GM18519 (cell line): ENCODE data around the gene MAP4K4.

Experiments
- ATAC-seq: cut with Tn5 transposase; IDR thresholded peaks from one replicate; pipeline ENCODE4 v1.9.1; 2021; ENCODE audit warnings: mild to moderate bottlenecking, moderate library complexity; ENCODE audit not compliant: unreplicated experiment, low FRiP score

MAP4K4 gene

DNA sequence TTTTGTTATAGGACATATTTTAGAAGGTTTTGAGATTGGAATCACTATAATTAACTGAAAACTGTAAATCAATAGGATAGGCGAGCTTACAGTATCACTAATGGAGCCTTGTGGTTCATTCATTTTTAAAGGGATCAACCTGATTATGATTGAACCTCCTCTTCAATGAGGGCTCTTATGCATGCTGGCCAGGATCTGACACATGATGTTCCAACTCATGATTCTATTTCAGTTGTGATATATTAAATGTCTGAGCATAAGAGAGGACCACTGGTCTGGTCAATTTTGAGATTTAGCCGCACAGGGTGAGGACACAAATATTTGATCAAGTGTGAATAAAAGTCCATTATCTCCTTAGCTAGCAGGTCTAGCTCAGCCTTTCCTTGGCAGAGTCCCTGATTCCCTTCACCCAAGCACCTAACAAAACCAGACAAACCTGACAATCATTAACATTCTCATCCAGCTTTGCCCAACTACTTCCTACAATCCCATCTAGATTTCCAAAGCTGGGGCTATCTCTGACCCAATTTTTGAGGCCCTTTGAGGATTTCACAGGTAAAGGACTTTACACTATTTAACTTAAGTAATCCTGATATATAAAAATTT is 6.9 kb upstream of the MAP4K4 start:
- ATAC-seq = no peak

DNA sequence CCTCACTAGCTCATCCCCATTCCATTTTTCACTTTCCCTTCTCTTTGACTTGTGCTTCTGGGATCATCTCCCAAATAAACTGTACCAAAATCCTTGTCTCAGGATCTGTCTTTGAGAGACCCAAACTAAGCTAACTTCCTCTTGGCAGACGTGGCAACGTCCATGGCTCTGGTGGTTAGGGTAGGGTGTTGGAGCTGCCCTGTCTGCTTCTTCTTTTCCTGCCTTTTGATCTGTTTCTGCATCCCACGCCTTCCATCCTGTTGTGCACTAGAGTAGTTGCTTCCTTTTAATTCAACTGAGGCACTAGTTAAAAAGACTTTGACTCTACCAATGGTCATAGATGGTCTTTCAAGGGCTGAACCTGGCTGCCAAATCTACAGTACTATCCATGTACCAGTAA is 5.5 kb upstream of the MAP4K4 start:
- no peak for ATAC-seq

DNA sequence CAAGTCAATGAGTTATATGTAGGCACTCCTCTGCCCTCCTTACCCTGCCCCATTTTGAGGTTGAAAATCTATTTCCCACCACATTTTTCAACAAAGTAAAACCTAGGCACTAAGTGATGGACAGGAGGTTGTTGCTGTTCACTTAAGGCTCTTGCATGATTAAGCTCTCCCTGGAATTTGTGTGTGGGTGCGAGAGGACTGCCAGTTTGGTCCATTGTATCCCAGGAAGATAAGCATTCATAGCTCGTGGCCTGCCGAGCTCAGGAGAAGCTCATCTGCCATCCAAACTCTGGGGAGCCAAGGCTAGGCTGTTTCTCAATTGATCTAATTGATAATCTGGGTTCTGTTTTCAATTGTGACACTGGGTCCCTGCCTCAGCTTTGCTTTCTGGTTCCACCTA is 4.7 kb upstream of the MAP4K4 start:
- no peak for ATAC-seq

DNA sequence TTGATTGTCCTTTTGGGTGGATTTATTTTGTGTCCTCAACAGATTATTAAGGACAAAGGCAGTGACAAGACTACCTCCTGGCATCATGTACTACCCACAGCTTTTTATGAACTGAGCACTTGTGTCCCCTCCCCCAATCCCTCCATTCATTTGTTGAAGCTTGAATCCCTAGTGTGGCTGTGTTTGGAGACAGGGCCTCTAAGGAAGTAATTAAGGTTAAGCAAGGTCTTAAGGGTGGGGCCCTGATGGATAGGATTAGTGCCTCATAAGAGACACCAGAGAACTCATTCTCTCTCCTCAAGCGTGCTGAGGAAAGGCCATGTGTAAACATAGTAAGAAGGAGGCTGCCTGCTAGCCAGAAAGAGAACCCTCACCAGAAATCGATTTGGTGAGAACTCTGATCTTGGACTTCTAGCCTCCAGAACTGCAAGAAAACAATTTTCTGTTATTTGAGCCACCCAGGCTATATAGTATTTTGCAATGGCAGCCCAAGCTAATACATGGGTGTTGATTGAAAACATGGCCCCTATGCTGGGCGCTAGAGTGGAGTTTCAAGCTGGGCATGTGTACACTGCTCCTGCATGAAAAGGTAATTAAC is 3.4 kb upstream of the MAP4K4 start:
- ATAC-seq = no peak

DNA sequence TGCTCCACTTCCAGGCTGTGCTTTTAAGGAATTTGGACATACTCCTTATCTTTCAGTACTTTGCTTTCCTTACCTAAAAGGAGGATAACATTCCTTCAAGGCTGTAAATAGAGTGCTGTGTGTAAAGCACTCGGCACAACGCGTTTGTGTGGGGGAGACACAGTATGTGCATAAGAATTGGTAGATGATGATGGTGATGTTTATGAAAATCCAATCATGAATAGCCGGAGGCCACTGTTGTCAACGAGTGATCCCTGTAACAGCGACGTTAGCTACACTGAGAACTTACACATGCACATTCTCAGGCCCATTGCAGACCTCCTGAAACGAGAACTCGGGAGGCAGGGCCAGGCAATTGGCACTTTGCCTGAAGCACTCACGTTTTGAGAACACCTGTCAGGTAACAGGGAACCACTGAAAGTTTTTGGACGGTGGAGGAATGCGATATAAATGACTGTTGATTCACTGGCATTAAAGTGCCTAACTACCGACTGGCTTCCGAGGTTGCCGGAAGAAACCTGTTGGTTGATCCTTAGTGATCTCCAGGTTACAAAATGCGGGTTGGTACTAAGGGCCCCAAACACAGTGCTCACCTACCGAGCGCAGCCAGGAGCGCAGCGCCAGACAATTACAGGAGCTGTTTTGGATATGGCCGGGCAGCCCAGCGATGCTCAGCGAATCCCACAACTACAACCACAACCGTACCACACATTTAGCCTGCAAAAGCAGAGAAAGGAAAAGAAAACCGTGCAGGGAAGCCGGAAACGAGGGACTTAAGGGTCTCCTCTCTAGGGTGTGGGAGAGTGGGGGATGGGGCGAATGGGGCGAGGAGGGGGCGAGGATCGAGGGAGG is 1.0 kb upstream of the MAP4K4 start:
- ATAC-seq = no peak

DNA sequence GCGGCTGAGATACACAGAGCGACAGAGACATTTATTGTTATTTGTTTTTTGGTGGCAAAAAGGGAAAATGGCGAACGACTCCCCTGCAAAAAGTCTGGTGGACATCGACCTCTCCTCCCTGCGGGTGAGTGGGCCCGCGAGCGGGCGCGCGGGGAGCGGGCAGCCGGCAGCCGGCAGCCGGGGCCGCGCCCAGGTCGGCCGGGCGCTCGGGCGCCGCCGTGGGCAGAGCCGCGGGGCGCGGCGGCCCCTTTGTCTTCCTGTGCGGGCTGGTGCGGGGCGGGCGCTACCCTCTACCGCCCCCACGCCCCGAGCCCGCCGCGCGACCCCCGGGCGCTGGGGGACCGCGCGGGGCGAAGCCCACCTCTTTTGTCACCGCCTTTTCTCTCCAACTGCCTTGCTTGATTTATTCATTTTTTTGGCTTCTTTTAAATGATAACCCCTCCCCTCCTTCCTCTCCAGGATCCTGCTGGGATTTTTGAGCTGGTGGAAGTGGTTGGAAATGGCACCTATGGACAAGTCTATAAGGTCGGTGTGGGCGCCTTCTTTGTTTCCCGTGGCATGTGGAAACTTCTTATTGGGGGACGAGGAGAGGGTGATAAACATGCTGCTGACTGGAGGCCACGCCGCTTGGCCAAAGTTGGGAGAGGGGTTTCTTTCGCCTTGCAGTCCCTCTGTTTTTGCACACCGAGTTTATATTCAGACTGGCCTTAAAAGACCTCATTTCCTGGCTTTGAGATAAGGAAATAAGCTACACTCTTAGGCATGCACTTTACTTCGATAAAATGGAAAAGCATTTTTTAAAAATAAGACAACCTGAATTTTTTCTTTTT is 722 bp downstream of the MAP4K4 start:
- no peak for ATAC-seq

DNA sequence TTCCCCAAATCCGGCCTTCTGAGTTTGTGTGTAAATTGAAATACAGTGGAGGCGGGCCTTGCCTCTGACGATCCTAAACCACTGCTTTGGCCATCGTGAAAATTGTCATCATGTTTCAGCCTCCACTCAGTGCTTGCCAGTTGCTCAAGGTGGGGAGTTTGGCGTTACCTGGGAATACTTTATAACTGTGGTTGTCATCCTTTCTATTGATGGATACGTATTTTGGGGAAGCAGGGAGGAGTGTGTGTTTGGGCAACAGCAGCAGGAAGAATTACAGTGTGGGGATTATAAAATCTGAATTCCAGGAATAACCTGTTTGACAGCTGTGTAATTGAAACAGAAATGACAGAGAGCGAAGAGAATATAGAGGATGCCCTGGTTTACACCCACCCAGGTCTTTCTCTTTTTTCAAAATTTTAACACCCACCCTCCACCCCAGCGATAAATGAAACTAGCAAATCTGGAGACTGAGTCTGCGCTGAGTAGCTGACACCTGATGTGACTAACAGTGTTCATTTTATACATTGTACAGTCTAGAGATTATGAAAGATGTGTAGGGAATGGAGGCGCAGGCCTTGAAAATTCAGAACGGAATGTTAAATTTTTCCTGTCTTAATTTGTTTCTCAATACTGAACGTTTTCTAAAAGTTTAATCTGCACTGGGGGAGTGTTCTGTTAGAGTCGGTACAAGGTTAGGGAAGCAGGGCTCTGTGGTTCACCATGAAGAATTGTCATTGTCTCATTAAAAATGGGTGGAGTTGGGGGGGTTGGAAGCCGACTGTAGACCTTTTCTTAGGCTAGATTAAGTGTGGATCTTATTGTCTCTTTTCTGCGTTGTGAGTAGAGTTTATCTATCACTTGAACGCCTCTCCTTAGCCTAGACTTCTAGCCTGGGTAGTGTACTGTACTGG is 1.6 kb downstream of the MAP4K4 start:
- no peak for ATAC-seq

DNA sequence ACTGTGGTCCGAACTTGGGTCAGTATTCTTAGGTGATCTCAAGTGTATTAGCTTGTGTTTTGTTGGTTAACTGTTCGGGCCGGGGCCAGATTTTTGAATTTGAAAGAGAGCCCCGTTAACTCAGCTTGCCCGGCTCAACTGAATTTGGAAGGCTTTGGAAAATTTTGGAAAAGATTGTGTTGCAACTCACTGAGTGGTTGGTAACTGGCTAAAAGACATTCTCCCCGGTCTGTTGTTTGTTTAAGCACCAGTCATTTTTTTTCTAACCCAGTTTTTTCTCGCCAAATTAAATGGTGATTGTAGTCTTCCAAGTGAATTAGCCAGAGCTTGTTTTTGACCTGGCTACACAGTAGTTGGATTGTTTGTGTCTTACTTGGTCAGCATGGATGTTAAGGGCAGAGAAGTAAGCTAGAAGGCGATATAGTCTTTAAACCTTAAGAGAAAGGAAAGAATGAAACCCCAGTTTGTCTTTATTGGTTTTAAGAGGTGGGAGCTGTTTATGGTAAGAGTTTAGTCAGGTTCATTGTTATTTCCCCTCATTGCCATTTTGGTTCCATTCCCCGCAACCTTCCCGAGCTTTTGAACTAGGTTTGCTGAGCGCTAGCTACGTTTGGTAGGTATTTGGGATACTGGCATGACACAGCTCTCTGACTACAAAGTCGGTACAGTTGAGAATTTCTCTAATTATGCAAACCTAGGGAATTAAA is 2.4 kb downstream of the MAP4K4 start:
- no peak for ATAC-seq

DNA sequence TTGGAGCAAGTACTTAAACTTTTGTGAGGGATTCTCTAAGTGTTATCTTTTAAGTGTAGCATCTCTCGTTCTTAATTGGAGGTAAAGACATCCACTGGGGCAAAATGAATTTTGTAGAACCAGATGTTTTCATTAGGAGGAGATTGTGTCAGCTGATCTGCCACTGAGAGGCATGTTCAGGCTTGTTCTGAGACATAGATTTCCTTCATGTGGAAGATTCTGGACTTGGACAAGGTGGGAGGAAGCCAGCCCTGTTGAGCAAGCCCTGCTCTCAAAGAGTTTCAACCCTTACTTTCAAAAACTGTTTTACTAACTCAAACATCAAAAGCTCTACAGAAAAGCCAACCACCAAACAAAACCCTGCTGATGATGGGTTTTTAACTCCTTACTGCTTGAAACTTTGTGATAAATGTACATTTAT is 6.5 kb downstream of the MAP4K4 start:
- ATAC-seq = no peak

DNA sequence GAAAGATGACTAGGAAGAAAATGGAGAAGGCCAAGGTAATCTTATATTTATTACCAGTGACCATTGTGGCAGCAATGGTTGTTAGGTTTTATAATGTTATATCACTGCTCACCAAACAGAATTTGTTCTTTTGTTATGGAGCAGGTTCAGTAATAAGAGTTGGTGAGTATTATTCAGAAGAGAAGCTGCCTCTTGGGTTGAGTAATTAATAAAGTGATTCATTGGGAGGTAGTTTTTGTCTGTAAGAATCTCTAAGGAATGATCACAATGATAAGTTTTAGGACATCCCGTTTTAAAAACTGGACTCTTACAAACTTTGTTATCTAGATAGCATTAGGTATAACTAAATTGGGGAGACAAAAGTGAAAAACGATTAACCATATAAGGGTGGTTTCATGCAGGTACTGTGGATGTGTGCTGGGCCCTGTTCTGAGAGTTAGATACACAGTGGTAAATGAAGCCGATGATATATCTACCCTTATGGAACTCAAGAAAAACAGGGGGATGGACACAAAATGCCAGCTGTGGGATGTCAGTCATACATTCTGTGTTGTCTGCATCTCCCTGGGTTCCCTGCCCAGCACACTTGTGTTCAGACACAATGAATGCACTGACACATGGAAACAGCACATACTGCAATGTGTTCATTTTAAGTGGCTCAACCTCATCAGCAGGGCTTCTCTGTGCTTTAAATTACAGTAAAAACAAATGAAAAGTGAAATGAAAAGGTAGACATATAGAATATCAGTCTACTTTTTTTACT is 7.5 kb downstream of the MAP4K4 start:
- no peak for ATAC-seq

DNA sequence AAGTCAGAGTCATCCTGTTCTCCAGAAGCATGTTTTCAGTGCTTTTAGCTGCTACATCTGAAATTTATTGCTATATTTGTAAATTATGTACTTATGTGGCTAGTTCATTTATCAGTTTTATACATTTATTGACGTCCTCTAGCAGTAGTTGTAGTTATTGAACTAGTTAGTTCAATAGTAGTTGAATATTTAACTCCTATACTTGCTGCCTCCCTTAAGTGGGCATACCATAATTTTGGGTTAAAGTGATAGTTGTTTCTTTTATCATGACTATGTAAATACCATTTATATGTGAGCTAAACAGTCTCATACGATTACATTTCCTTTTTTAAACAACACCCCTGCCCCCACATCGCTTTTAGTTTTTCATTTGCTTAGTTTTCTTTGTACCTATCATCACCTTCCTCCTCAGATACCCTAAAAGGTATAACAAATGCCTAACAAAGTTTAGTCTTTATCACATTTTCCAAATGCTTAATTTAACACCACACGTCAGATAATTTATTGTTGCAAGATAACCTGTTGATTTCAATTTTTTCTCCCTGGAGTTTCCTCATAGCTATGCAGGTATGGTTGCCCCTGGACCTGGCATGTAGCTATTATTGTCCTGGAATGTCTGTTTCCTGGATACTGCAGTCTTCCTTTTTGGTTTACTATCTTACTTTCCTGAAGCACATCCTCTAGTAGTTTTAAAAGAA is 8.8 kb downstream of the MAP4K4 start:
- ATAC-seq = no peak

DNA sequence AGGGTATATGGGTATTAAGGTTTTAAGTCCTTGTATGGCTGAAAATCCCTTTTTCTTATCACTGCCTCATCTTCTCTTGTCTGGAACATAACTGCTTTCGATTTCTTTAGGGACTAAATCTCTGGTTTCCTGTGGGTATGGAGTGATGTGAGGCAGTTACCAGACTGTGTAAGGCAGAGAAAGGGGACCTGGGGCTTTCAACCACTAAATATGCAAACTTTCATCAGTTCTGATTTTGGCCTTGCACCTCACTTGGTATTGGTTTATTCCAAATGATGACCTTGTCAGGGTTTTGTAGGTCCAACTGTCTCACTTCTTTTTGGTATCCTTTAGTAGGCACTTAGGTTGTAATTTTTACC is 9.3 kb downstream of the MAP4K4 start:
- ATAC-seq = no peak

DNA sequence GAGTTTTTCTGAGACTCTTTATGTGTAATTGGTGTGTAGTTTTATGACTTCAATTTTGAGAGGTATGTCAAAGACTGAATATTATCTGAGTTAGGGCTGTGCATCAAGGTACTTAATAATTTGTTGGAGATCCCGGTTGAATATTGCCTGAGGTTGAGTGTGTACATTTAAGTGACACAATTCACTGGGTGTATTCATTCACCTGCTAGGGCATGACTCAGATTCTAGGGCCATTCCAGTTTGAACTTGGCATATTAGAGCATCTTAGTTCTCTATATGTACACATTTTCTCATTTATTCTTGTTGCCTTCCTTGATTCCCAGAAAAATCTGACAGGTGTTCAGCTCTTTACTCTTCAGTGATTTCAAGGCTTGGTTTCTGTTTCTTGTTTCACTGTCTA is 12.5 kb downstream of the MAP4K4 start:
- no peak for ATAC-seq

DNA sequence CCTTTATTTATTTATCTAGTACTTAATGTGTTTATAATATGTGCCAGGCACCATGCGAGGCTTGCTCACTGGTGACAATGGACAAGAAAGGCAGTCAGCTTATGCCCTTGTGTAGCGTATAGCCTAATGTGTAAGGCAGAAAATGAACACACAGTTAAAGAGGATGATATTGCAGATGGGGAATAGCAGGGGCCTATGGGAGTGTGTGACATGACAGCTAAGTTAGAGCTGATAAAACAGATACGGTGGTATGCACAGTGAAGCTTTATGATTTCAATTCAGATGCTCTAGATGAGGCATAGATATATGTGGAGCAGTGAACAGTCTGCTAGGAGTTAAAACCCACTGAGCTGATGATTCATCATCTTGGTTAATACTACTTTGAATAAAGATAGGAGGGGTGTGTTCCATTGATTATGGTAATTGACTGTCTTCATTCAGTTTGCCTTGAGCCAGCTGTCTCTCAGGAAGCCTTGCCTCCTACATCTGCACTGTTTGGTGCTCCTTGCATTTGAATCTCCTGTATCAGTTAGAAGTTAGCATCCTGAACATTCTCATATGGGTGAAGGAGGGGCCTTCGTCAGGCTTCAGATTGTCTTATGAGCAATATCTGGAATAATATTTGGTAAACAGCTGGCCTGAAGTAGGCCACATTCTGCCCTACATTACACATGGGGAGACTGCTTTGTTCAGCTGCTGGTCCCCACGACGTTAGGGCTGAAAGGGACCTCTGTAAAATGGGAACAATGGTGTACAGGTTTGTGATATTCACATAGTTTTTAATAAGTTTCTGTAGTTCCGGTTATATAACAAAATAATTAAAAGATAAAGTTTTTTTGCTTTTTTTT is 13.2 kb downstream of the MAP4K4 start:
- no peak for ATAC-seq

DNA sequence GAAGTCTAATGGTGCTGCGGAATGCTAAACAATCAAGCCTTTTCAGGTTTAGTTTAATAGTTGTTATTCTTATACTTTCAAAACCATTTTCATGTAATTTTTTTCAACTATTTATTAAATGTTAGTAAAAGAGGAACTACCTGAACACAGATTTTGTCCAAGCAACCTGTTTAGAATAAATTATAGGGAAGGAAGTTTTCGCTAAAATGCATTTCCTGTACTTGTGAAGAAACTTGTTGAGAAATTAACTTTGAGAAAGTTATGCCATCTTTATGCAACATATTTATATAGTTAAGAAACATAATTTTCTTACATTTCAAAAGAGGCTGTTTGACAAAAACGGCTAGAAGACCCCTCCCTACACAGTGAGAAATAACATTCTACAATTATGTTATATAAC is 16.6 kb downstream of the MAP4K4 start:
- no peak for ATAC-seq

DNA sequence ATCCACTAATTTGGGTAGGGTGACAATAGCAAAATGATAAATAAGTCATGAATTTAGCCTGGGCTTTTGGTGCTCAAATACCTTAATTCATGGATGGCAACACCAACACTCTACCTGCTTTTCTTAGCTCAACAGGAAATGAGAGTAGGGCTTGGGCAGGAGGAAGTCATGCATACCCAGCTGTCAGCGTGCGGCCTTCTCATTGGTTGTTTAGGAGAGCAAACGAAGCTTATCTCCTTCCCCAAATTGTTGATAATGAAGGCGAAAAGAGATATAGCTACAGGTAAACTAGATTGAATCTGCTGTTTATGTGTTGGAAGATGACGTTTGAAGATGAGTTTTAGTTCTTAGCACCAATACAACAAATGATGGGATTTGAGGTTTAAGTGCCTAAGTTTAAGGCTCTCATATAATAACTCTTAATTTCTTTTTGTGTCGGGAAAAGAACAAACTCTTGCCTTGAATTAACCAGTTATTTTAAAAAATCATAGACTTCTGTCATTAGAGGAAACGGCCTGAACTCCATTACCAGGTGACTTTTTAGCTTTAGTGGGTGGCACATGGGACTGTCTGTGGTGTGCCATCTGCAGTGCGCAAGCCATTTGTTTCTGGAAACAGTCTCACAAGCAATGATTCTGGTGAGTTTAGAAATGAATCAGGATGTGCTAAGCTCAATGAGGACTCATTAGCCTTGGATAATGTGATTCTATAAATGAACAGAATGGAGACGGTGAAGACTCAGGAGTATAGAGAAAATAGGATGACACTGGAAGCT is 19.8 kb downstream of the MAP4K4 start:
- no peak for ATAC-seq
